H9 (cell line): ENCODE data around the gene OTUD4. TPM values are rescaled to one million over a fixed set of nuclear protein-coding genes. Genes with fewer than 3 reads are reported as not detected.

ENCODE experiments used
- DNase-seq: peaks from one replicate; pipeline ENCODE4 v3.0.0-alpha.2; 2017
- H2AFZ ChIP-seq: one replicate; pipeline ENCODE4 v1.6.1; 2013; ENCODE audit warnings: mild to moderate bottlenecking, low read length, control low read depth, moderate library complexity
- H2AK5ac ChIP-seq: 2 replicates; pipeline ENCODE4 v1.6.1; 2013; ENCODE audit warnings: low read length, control low read depth, mixed read lengths; ENCODE audit not compliant: insufficient read length
- H2BK120ac ChIP-seq: one replicate; pipeline ENCODE4 v1.6.1; 2013; ENCODE audit warnings: low read depth, mild to moderate bottlenecking, low read length, control low read depth, inconsistent platforms; ENCODE audit not compliant: poor library complexity, severe bottlenecking
- H2BK12ac ChIP-seq: 2 replicates; pipeline ENCODE4 v1.6.1; 2013; ENCODE audit warnings: low read length, control low read depth, mixed read lengths, low read depth; ENCODE audit not compliant: insufficient read length
- H2BK15ac ChIP-seq: 2 replicates; pipeline ENCODE4 v1.6.1; 2013; ENCODE audit warnings: low read depth, low read length, control low read depth
- H2BK20ac ChIP-seq: one replicate; pipeline ENCODE4 v1.6.1; 2013; ENCODE audit warnings: low read depth, mild to moderate bottlenecking, low read length, control low read depth, inconsistent platforms; ENCODE audit not compliant: poor library complexity, severe bottlenecking
- H2BK5ac ChIP-seq: 2 replicates; pipeline ENCODE4 v1.6.1; 2013; ENCODE audit warnings: low read length, control low read depth, mixed read lengths; ENCODE audit not compliant: insufficient read length
- H3K14ac ChIP-seq: 2 replicates; pipeline ENCODE4 v1.6.1; 2013; ENCODE audit warnings: low read length, control low read depth; ENCODE audit not compliant: insufficient read depth
- H3K18ac ChIP-seq: 2 replicates; pipeline ENCODE4 v1.6.1; 2013; ENCODE audit warnings: low read depth, mild to moderate bottlenecking, mixed read lengths, low read length, control low read depth; ENCODE audit not compliant: insufficient read length
- H3K23ac ChIP-seq: 2 replicates; pipeline ENCODE4 v1.6.1; 2013; ENCODE audit warnings: low read length, control low read depth, mixed read lengths, low read depth; ENCODE audit not compliant: insufficient read length
- H3K23me2 ChIP-seq: 2 replicates; pipeline ENCODE4 v1.6.1; 2013; ENCODE audit warnings: low read depth, mild to moderate bottlenecking, mixed read lengths, low read length, control low read depth; ENCODE audit not compliant: insufficient read length, poor library complexity, severe bottlenecking
- H3K27ac ChIP-seq: 2 replicates; pipeline ENCODE4 v1.5.1; 2013; ENCODE audit warnings: low read length, control low read depth, mixed read lengths, low read depth; ENCODE audit not compliant: insufficient read length
- H3K27me3 ChIP-seq: 2 replicates; pipeline ENCODE4 v1.6.1; 2013; ENCODE audit warnings: low read length, control low read depth, inconsistent platforms; ENCODE audit not compliant: insufficient read depth
- H3K4ac ChIP-seq: 2 replicates; pipeline ENCODE4 v1.6.1; 2013; ENCODE audit warnings: low read depth, mild to moderate bottlenecking, control low read depth, inconsistent platforms, low read length, moderate library complexity
- H3K4me1 ChIP-seq: 2 replicates; pipeline ENCODE4 v1.6.1; 2013; ENCODE audit warnings: low read length, control low read depth, inconsistent platforms; ENCODE audit not compliant: insufficient read depth
- H3K4me2 ChIP-seq: 2 replicates; pipeline ENCODE4 v1.6.1; 2013; ENCODE audit warnings: low read length, control low read depth, mixed read lengths; ENCODE audit not compliant: insufficient read length, insufficient read depth
- H3K56ac ChIP-seq: 2 replicates; pipeline ENCODE4 v1.6.1; 2013; ENCODE audit warnings: low read depth, mild to moderate bottlenecking, mixed read lengths, low read length, control low read depth; ENCODE audit not compliant: insufficient read length
- H3K79me1 ChIP-seq: 2 replicates; pipeline ENCODE4 v1.6.1; 2013; ENCODE audit warnings: low read depth, mild to moderate bottlenecking, moderate library complexity, low read length, control low read depth, inconsistent platforms; ENCODE audit not compliant: insufficient read depth, poor library complexity, severe bottlenecking
- H3K79me2 ChIP-seq: 2 replicates; pipeline ENCODE4 v1.6.1; 2013; ENCODE audit warnings: low read length, control low read depth, inconsistent platforms; ENCODE audit not compliant: insufficient read depth
- H3K9ac ChIP-seq: 2 replicates; pipeline ENCODE4 v1.6.1; 2013; ENCODE audit warnings: low read length, control low read depth, mixed read lengths; ENCODE audit not compliant: insufficient read length; ENCODE audit errors: extremely low read depth
- H3K9me3 ChIP-seq: one replicate; pipeline ENCODE4 v1.6.1; 2013; ENCODE audit warnings: low read depth, low read length, inconsistent platforms; ENCODE audit not compliant: control insufficient read depth
- H3T11ph ChIP-seq: one replicate; pipeline ENCODE4 v1.6.1; 2013; ENCODE audit warnings: mild to moderate bottlenecking, low read length, control low read depth, inconsistent platforms
- H4K20me1 ChIP-seq: one replicate; pipeline ENCODE4 v1.6.1; 2013; ENCODE audit not compliant: control insufficient read depth, insufficient read length, insufficient read depth
- H4K5ac ChIP-seq: 2 replicates; pipeline ENCODE4 v1.6.1; 2013; ENCODE audit warnings: low read depth, mild to moderate bottlenecking, mixed read lengths, low read length, control low read depth; ENCODE audit not compliant: insufficient read length
- H4K8ac ChIP-seq: replicated peaks from 2 replicates; pipeline ENCODE4 v1.6.1; 2013; ENCODE audit warnings: low read length, control low read depth, mixed read lengths, low read depth; ENCODE audit not compliant: insufficient read length
- H4K91ac ChIP-seq: 2 replicates; pipeline ENCODE4 v1.6.1; 2013; ENCODE audit warnings: low read depth, mild to moderate bottlenecking, moderate library complexity, mixed read lengths, low read length, control low read depth; ENCODE audit not compliant: insufficient read length
- H3K27ac Mint-ChIP-seq, 3 experiments: 2 replicates in 2 of 3; 3 replicates in 1 of 3; pipeline ENCODE4 v1.8.0; 2020 to 2021; ENCODE audit warnings: mixed read lengths in 3 of 3, mild to moderate bottlenecking in 1 of 3, moderate library complexity in 1 of 3
- H3K27me3 Mint-ChIP-seq: 2 replicates; pipeline ENCODE4 v1.8.0; 2021; ENCODE audit warnings: low read depth, mild to moderate bottlenecking, moderate library complexity, mixed read lengths
- H3K36me3 Mint-ChIP-seq, 3 experiments: 2 replicates in 2 of 3; 3 replicates in 1 of 3; pipeline ENCODE4 v1.8.0; 2020 to 2021; ENCODE audit warnings: low read depth in 3 of 3, mixed read lengths in 3 of 3; ENCODE audit not compliant: insufficient read depth in 1 of 3
- H3K4me1 Mint-ChIP-seq, 2 experiments: 2 replicates each; pipeline ENCODE4 v1.8.0; 2020; ENCODE audit warnings: mixed read lengths in 2 of 2
- H3K4me3 Mint-ChIP-seq, 2 experiments: 2 replicates in 1 of 2; 3 replicates in 1 of 2; pipeline ENCODE4 v1.8.0; 2020 to 2021; ENCODE audit warnings: mild to moderate bottlenecking in 2 of 2, mixed read lengths in 2 of 2, moderate library complexity in 1 of 2
- H3K9me3 Mint-ChIP-seq, 2 experiments: 2 replicates in 1 of 2; 3 replicates in 1 of 2; pipeline ENCODE4 v1.8.0; 2020; ENCODE audit warnings: mild to moderate bottlenecking in 2 of 2, mixed read lengths in 2 of 2, moderate library complexity in 1 of 2
- CTCF ChIP-seq: fragments of 200-600 bp; sonication (generic); conservative IDR thresholded peaks from 3 replicates; pipeline ENCODE4 v1.8.0; 2021; ENCODE audit warnings: antibody characterized with exemption, mild to moderate bottlenecking
- WGBS: extraction: QIAGEN DNeasy Blood & Tissue Kit; methylation state at CpG from one replicate; pipeline ENCODE4 v1.1.7; 2013; ENCODE audit warnings: missing lambda C conversion rate, low lambda C conversion rate, mixed read lengths; ENCODE audit not compliant: insufficient read length; ENCODE audit errors: extremely low coverage; 5-methylcytosine and 5-hydroxymethylcytosine counted together
- total RNA-seq: library from RNA; stranded (reverse); gene quantifications from 2 replicates; pipeline ENCODE4 v1.2.1, GENCODE V29; 2021

Gene OTUD4
- total RNA-seq, 1 experiment from 2014 or later = 59.0 TPM

- H3K79me2 ChIP-seq = no peaks in the 10 kb centered on the region
- no peak overlapping the region for H4K5ac ChIP-seq
- H3K14ac ChIP-seq = no peak overlapping the region
- no peaks in the 10 kb centered on the region for H3K23me2 ChIP-seq
- no peaks in the 10 kb centered on the region; the same call in 1 of the 2 replicates for H3K4me1 ChIP-seq
- no peaks in the 10 kb centered on the region for H3K27me3 ChIP-seq
- no peak overlapping the region for H4K8ac ChIP-seq
- H3K79me1 ChIP-seq = no peaks in the 10 kb centered on the region
- H2AFZ ChIP-seq = no peak overlapping the region
- no peak overlapping the region for H3K9ac ChIP-seq
- no peak overlapping the region for H2BK12ac ChIP-seq
- H3K4me1 Mint-ChIP-seq = peaks cover 11 to 12% of the 10 kb centered on the region in 2 experiments
- H3K4me2 ChIP-seq = no peak overlapping the region
- no peaks in the 10 kb centered on the region for H3K27me3 Mint-ChIP-seq
- WGBS = no CpG with 5 or more reads among the region's 2 CpGs
- DNase-seq = no peak
- no peak overlapping the region for H3K56ac ChIP-seq
- H3K4ac ChIP-seq = no peak overlapping the region
- no peak overlapping the region for H2BK20ac ChIP-seq
- no peak overlapping the region for H3T11ph ChIP-seq
- H3K9me3 Mint-ChIP-seq = peaks cover 0 to 2% of the 10 kb centered on the region in 2 experiments; a peak in 2 of 5 replicates
- H2AK5ac ChIP-seq = no peak overlapping the region
- H3K9me3 ChIP-seq = no peaks in the 10 kb centered on the region
- H2BK120ac ChIP-seq = no peak overlapping the region
- H2BK15ac ChIP-seq = no peak overlapping the region
- TF ChIP-seq CTCF = no peak
- H4K20me1 ChIP-seq = no peaks in the 10 kb centered on the region
- H3K4me3 Mint-ChIP-seq = no peak overlapping the region
- H3K23ac ChIP-seq = no peak overlapping the region
- no peak overlapping the region for H3K27ac Mint-ChIP-seq
- H4K91ac ChIP-seq = no peak overlapping the region
- H3K27ac ChIP-seq = no peak overlapping the region
- no peaks in the 10 kb centered on the region for H3K36me3 Mint-ChIP-seq
- no peak overlapping the region for H3K18ac ChIP-seq
- no peak overlapping the region for H2BK5ac ChIP-seq
Observed at GRCh38 chr4:145213245-145213644, 32.9 kb upstream of the OTUD4 start.
